Smooth muscle cell (in vitro differentiated cells): ENCODE results near the gene EEF1A1. TPM values are rescaled to one million over a fixed set of nuclear protein-coding genes. Genes with fewer than 3 reads are reported as not detected.

Experiments used
- DNase-seq: peaks from one replicate; lab custom pipeline; 2025; ENCODE audit not compliant: unreplicated experiment; lab: John Stamatoyannopoulos, UW
- H2AFZ ChIP-seq: fragments of 200-600 bp; sonication (generic); 2 replicates; pipeline ENCODE4 v1.6.0; 2016; ENCODE audit warnings: antibody characterized with exemption, low read depth, mild to moderate bottlenecking
- H3F3A ChIP-seq: fragments of 200-600 bp; sonication (generic); 2 replicates; pipeline ENCODE4 v1.6.0; 2017; ENCODE audit warnings: antibody characterized with exemption, low read depth
- H3K27ac ChIP-seq: fragments of 200-600 bp; sonication (generic); 2 replicates; pipeline ENCODE4 v1.5.1; 2016; ENCODE audit warnings: low read depth, mild to moderate bottlenecking
- H3K27me3 ChIP-seq: fragments of 200-600 bp; sonication (generic); 2 replicates; pipeline ENCODE4 v1.6.1; 2016; ENCODE audit warnings: low read depth, mild to moderate bottlenecking
- H3K36me3 ChIP-seq: fragments of 200-600 bp; sonication (generic); 2 replicates; pipeline ENCODE4 v1.5.1; 2016; ENCODE audit warnings: low read depth
- H3K4me1 ChIP-seq: fragments of 200-600 bp; sonication (generic); 2 replicates; pipeline ENCODE4 v1.5.1; 2016; ENCODE audit warnings: low read depth
- H3K4me2 ChIP-seq: fragments of 200-600 bp; sonication (generic); 2 replicates; pipeline ENCODE4 v1.6.0; 2016; ENCODE audit warnings: mild to moderate bottlenecking
- H3K4me3 ChIP-seq: fragments of 200-600 bp; sonication (generic); 2 replicates; pipeline ENCODE4 v1.5.1; 2016; ENCODE audit warnings: mild to moderate bottlenecking
- H3K79me2 ChIP-seq: fragments of 200-600 bp; sonication (generic); 2 replicates; pipeline ENCODE4 v1.6.0; 2016; ENCODE audit warnings: low read depth, mild to moderate bottlenecking
- H3K9ac ChIP-seq: fragments of 200-600 bp; sonication (generic); 2 replicates; pipeline ENCODE4 v1.6.0; 2016; ENCODE audit warnings: low read depth
- H3K9me3 ChIP-seq: fragments of 200-600 bp; sonication (generic); replicated peaks from 2 replicates; pipeline ENCODE4 v1.5.1; 2016; ENCODE audit warnings: low read depth
- H4K20me1 ChIP-seq: fragments of 200-600 bp; sonication (generic); 2 replicates; pipeline ENCODE4 v1.6.0; 2016; ENCODE audit warnings: low read depth
- CTCF ChIP-seq: fragments of 200-600 bp; sonication (generic); IDR thresholded peaks from 2 replicates; pipeline ENCODE4 v1.5.1; 2017; ENCODE audit warnings: borderline replicate concordance, mild to moderate bottlenecking, antibody characterized with exemption; ENCODE audit not compliant: insufficient read depth, poor library complexity, severe bottlenecking
- WGBS: methylation state at CpG from one replicate; pipeline ENCODE4 v1.1.7; 2016; ENCODE audit warnings: low lambda C conversion rate; 5-methylcytosine and 5-hydroxymethylcytosine counted together
- polyA plus RNA-seq: library from polyadenylated mRNA; unstranded; fragments of >200 nt; fragmentation: Nextera tagmentation; extraction: Ambion mirVana; gene quantifications from 2 replicates; pipeline ENCODE4 v1.2.1, GENCODE V29; 2016
- total RNA-seq: library from RNA; depleted of rRNA; stranded (reverse); fragments of >200 nt; gene quantifications from 2 replicates; pipeline ENCODE4 v1.2.3, GENCODE V29; 2014

The EEF1A1 gene
- total and polyA plus RNA-seq, 2 experiments from 2014 or later: 2,147 to 8,046 TPM

GRCh38 chr6:73505142-73505541 lies 15.7 kb downstream of the EEF1A1 start:
- Histone ChIP-seq H3K4me2 (no peak overlapping the region), H3K4me3 (no peak overlapping the region), H3K79me2 (no peaks in the 10 kb centered on the region), H3K4me1 (no peaks in the 10 kb centered on the region), H3K27me3 (no peaks in the 10 kb centered on the region), H2AFZ (no peak overlapping the region), H3F3A (peaks cover 28% of the 10 kb centered on the region), H3K9ac (no peak overlapping the region), H3K27ac (no peak overlapping the region), H3K36me3 (peaks cover 14% of the 10 kb centered on the region), H3K9me3 (no peaks in the 10 kb centered on the region), H4K20me1 (peaks cover 3% of the 10 kb centered on the region)
- TF ChIP-seq CTCF: no peak
- no peak for DNase-seq

DNA sequence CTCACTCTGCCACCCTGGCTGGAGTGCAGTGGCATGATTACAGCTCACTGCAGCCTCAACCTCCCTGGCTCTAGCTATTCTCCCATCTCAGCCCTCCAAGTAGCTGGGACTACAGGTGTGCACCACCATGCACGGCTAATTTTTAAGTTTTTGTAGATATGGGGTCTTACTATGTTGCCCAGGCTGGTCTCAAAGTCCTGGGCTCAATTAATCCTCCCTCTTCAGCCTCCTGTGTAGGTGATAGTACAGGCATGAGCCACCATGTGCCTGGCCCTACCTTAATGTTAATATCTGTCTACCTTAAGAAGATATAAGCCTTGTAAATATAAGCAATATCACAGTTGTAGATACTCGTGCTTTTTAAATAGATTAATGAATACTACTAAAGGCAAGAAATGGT lies 16.7 kb downstream of the EEF1A1 start:
- H2AFZ ChIP-seq: no peak overlapping the region
- WGBS: 93% methylated on average over 2 of the region's 2 CpGs
- no peak for TF ChIP-seq CTCF

GRCh38 chr6:73503027-73503772 lies 17.6 kb downstream of the EEF1A1 start:
- Histone ChIP-seq H3K27ac (no peak overlapping the region), H3K9ac (no peak overlapping the region), H3K4me2 (no peak overlapping the region), H4K20me1 (no peaks in the 10 kb centered on the region), H2AFZ (no peak overlapping the region), H3F3A (peaks cover 15% of the 10 kb centered on the region), H3K4me1 (no peaks in the 10 kb centered on the region), H3K9me3 (no peaks in the 10 kb centered on the region), H3K79me2 (no peaks in the 10 kb centered on the region), H3K4me3 (no peak overlapping the region), H3K27me3 (no peaks in the 10 kb centered on the region), H3K36me3 (peaks cover 20% of the 10 kb centered on the region)
- TF ChIP-seq CTCF: no peak
- no peak for DNase-seq
- 79% methylated on average over 2 of the region's 2 CpGs for WGBS

More for the DNA sequence above, 16.7 kb downstream of the EEF1A1 start:
- no peak overlapping the region for H3K4me3 ChIP-seq
- no peaks in the 10 kb centered on the region for H3K27me3 ChIP-seq
- no peak overlapping the region for H3K27ac ChIP-seq
- no peak overlapping the region for H3K9ac ChIP-seq
- H3F3A ChIP-seq: peaks cover 21% of the 10 kb centered on the region
- peaks cover 14% of the 10 kb centered on the region for H3K36me3 ChIP-seq
- no peak overlapping the region for H3K4me2 ChIP-seq
- DNase-seq: no peak
- peaks cover 3% of the 10 kb centered on the region for H4K20me1 ChIP-seq
- no peaks in the 10 kb centered on the region for H3K4me1 ChIP-seq
- H3K9me3 ChIP-seq: no peaks in the 10 kb centered on the region
- H3K79me2 ChIP-seq: no peaks in the 10 kb centered on the region

GRCh38 chr6:73497915-73498314 lies 22.9 kb downstream of the EEF1A1 start:
- Histone ChIP-seq H3K27ac (no peak overlapping the region), H3K4me3 (no peak overlapping the region)

More at GRCh38 chr6:73497915-73498314, 22.9 kb downstream of the EEF1A1 start:
- no peaks in the 10 kb centered on the region for H4K20me1 ChIP-seq
- H3K36me3 ChIP-seq: peaks cover 30% of the 10 kb centered on the region
- no peaks in the 10 kb centered on the region for H3K79me2 ChIP-seq
- WGBS: 99% methylated on average over 3 of the region's 3 CpGs
- no peak for TF ChIP-seq CTCF
- no peak for DNase-seq
- no peak overlapping the region for H3K4me2 ChIP-seq
- no peak overlapping the region for H2AFZ ChIP-seq
- no peaks in the 10 kb centered on the region for H3K4me1 ChIP-seq
- peaks cover 3% of the 10 kb centered on the region for H3F3A ChIP-seq
- H3K9ac ChIP-seq: no peak overlapping the region
- no peaks in the 10 kb centered on the region for H3K9me3 ChIP-seq
- H3K27me3 ChIP-seq: no peaks in the 10 kb centered on the region
